Measurements from ENCODE around the gene DNAH14.

The DNAH14 gene

GRCh38 chr1:224894915-224895314 lies 34.6 kb upstream of the DNAH14 start:
- no peak overlapping the region for H3K9ac ChIP-seq (ENCODE audit: low read length)
- no peaks in the 10 kb centered on the region for H3K27me3 ChIP-seq (replicated peaks; ENCODE audit: insufficient read depth, low read length)
- H3F3A ChIP-seq (ENCODE audit: insufficient read depth, low read length): no peaks in the 10 kb centered on the region
- no peaks in the 10 kb centered on the region for H3K4me1 ChIP-seq (ENCODE audit: low read length)
- H2AFZ ChIP-seq (ENCODE audit: low read length): no peak overlapping the region
- DNase-seq: no peak
- H3K79me2 ChIP-seq (ENCODE audit: low read length): no peaks in the 10 kb centered on the region
- H4K20me1 ChIP-seq (ENCODE audit: insufficient read depth, low read length): no peaks in the 10 kb centered on the region
- H3K27ac ChIP-seq (ENCODE audit: low read length): no peak overlapping the region
- H3K36me3 ChIP-seq (replicated peaks; ENCODE audit: insufficient read depth, low read length): no peaks in the 10 kb centered on the region
- no peak overlapping the region for H3K4me2 ChIP-seq (ENCODE audit: low read depth, low read length)
- no peak for TF ChIP-seq EZH2phosphoT487 (IDR thresholded peaks at IDR 0.05; ENCODE audit: low read length)
- TF ChIP-seq, protein P1, sequence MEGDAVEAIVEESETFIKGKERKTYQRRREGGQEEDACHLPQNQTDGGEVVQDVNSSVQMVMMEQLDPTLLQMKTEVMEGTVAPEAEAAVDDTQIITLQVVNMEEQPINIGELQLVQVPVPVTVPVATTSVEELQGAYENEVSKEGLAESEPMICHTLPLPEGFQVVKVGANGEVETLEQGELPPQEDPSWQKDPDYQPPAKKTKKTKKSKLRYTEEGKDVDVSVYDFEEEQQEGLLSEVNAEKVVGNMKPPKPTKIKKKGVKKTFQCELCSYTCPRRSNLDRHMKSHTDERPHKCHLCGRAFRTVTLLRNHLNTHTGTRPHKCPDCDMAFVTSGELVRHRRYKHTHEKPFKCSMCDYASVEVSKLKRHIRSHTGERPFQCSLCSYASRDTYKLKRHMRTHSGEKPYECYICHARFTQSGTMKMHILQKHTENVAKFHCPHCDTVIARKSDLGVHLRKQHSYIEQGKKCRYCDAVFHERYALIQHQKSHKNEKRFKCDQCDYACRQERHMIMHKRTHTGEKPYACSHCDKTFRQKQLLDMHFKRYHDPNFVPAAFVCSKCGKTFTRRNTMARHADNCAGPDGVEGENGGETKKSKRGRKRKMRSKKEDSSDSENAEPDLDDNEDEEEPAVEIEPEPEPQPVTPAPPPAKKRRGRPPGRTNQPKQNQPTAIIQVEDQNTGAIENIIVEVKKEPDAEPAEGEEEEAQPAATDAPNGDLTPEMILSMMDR (IDR thresholded peaks at IDR 0.05; ENCODE audit: low read length): 0 out of 2 replicates have a peak, but pooled peaks have one; percentile 17
- TF ChIP-seq EZH2 (optimal IDR thresholded peaks at IDR 0.05; ENCODE audit: low read depth, low read length): no peak
- H3K9me2 ChIP-seq (replicated peaks; ENCODE audit: insufficient read depth, low read length): no peaks in the 10 kb centered on the region
- no peaks in the 10 kb centered on the region for H3K9me3 ChIP-seq (replicated peaks; ENCODE audit: insufficient read depth, low read length)
- no peak overlapping the region for H3K4me3 ChIP-seq (ENCODE audit: low read length)

DNA sequence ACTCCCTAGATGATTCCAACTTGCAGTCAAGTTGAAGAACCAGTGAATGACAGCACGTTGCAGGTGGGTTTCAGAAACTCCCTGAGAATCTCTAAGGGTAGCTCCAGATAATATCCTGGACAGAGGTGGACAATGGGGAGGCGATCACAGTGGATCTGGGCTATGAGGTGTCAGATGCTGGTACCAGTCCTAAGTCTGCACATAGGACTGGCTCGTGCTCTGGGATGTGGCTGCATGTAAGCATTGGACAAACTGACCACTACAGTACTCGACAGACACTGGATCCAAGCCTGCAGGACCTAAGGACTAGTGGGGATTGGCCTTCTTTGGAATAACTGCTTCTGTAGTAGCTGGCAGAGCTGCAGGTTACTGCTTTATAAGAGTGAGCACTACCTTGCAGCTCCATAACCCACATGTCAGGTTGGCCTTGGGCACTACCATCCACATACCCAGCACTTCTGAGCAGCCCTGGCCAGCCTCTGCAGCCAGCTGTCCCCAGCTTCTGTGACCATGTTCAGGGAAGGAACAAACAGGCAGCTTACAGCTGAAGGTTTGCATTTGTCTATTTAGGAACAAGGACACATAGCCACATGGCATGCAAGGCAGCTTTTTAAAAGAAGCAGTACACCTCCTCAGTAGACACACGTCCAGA lies 33.2 kb upstream of the DNAH14 start:
- H3K4me1 ChIP-seq (ENCODE audit: low read length): no peaks in the 10 kb centered on the region
- H3K27ac ChIP-seq (ENCODE audit: low read length): no peak overlapping the region
- H3K4me2 ChIP-seq (ENCODE audit: low read depth, low read length): no peak overlapping the region
- no peaks in the 10 kb centered on the region for H3K79me2 ChIP-seq (ENCODE audit: low read length)
- no peaks in the 10 kb centered on the region for H3K27me3 ChIP-seq (replicated peaks; ENCODE audit: insufficient read depth, low read length)
- H3K9me2 ChIP-seq (replicated peaks; ENCODE audit: insufficient read depth, low read length): no peaks in the 10 kb centered on the region
- H3K9me3 ChIP-seq (replicated peaks; ENCODE audit: insufficient read depth, low read length): no peaks in the 10 kb centered on the region
- H3K9ac ChIP-seq (ENCODE audit: low read length): no peak overlapping the region
- H4K20me1 ChIP-seq (ENCODE audit: insufficient read depth, low read length): no peaks in the 10 kb centered on the region
- no peak overlapping the region for H2AFZ ChIP-seq (ENCODE audit: low read length)
- no peaks in the 10 kb centered on the region for H3K36me3 ChIP-seq (replicated peaks; ENCODE audit: insufficient read depth, low read length)
- DNase-seq: no peak
- TF ChIP-seq EZH2phosphoT487 (IDR thresholded peaks at IDR 0.05; ENCODE audit: low read length) (no peak), EZH2 (optimal IDR thresholded peaks at IDR 0.05; ENCODE audit: low read depth, low read length) (no peak)
- TF ChIP-seq, protein P1 (IDR thresholded peaks at IDR 0.05; ENCODE audit: low read length): no peak
- H3F3A ChIP-seq (ENCODE audit: insufficient read depth, low read length): no peaks in the 10 kb centered on the region
- H3K4me3 ChIP-seq (ENCODE audit: low read length): no peak overlapping the region

- Histone ChIP-seq H3K4me3 (ENCODE audit: low read length) (no peak overlapping the region), H3K27ac (ENCODE audit: low read length) (no peak overlapping the region), H4K20me1 (ENCODE audit: insufficient read depth, low read length) (no peaks in the 10 kb centered on the region), H3F3A (ENCODE audit: insufficient read depth, low read length) (no peaks in the 10 kb centered on the region), H3K79me2 (ENCODE audit: low read length) (no peaks in the 10 kb centered on the region), H3K4me1 (ENCODE audit: low read length) (no peaks in the 10 kb centered on the region), H3K27me3 (replicated peaks; ENCODE audit: insufficient read depth, low read length) (no peaks in the 10 kb centered on the region), H3K4me2 (ENCODE audit: low read depth, low read length) (no peak overlapping the region), H3K9me3 (replicated peaks; ENCODE audit: insufficient read depth, low read length) (no peaks in the 10 kb centered on the region), H3K36me3 (replicated peaks; ENCODE audit: insufficient read depth, low read length) (no peaks in the 10 kb centered on the region), H3K9me2 (replicated peaks; ENCODE audit: insufficient read depth, low read length) (no peaks in the 10 kb centered on the region), H2AFZ (ENCODE audit: low read length) (no peak overlapping the region), H3K9ac (ENCODE audit: low read length) (no peak overlapping the region)
- TF ChIP-seq EZH2phosphoT487 (IDR thresholded peaks at IDR 0.05; ENCODE audit: low read length) (no peak), EZH2 (optimal IDR thresholded peaks at IDR 0.05; ENCODE audit: low read depth, low read length) (no peak)
- TF ChIP-seq, protein P1 (IDR thresholded peaks at IDR 0.05; ENCODE audit: low read length): no peak
- DNase-seq: no peak
Observed at GRCh38 chr1:224897529-224898327, 31.7 kb upstream of the DNAH14 start.

Data from MM.1S (cell line).